Activated T-helper 1 cell treated with Interleukin-2 at 50 U/mL for 16 hours (primary cell): ENCODE results near the gene GCG.

ENCODE experiments used
- DNase-seq: peaks from one replicate; pipeline ENCODE4 v3.0.0-alpha.2; 2020; ENCODE audit warnings: low read depth

GCG gene

GRCh38 chr2:162100579-162100978 is 51.5 kb downstream of the GCG start:
- no peak for DNase-seq

DNA sequence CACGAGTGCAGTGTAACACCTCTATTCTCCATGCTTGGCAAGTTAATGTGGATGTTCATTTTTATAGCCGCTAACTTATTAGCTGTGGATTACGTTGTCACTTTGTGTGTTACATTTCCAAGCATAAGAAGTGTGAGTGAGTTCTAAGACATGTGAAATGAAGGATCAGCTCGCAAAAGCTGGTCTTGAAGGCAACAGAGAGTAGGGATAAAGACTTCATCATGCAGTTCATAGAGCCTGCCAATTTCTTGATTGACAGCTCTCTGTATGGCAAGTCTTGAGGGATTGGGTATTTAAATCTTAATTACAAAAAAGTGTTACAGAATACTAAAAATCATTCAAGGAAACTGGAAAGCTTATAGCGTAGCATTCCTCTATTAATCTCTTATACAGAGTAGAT is 52.2 kb downstream of the GCG start:
- no peak for DNase-seq
